ENCODE measurements around the gene CATSPERD. TPM values are rescaled to one million over a fixed set of nuclear protein-coding genes. Genes with fewer than 3 reads are reported as not detected.
"Not testable (repeated sequence)": the region's sequence is repeated elsewhere in the genome, so short reads cannot be mapped to it uniquely, and the experiment has no call there.

The CATSPERD gene
- polyA plus RNA-seq, 4 donors, result 0.08 TPM; not detected in 3

- no peak for DNase-seq (ENCODE audit: low read depth in 4 of 4, low spot score in 3 of 4)
Measured at GRCh38 chr19:5697890-5698634, 22.4 kb upstream of the CATSPERD start.

DNA sequence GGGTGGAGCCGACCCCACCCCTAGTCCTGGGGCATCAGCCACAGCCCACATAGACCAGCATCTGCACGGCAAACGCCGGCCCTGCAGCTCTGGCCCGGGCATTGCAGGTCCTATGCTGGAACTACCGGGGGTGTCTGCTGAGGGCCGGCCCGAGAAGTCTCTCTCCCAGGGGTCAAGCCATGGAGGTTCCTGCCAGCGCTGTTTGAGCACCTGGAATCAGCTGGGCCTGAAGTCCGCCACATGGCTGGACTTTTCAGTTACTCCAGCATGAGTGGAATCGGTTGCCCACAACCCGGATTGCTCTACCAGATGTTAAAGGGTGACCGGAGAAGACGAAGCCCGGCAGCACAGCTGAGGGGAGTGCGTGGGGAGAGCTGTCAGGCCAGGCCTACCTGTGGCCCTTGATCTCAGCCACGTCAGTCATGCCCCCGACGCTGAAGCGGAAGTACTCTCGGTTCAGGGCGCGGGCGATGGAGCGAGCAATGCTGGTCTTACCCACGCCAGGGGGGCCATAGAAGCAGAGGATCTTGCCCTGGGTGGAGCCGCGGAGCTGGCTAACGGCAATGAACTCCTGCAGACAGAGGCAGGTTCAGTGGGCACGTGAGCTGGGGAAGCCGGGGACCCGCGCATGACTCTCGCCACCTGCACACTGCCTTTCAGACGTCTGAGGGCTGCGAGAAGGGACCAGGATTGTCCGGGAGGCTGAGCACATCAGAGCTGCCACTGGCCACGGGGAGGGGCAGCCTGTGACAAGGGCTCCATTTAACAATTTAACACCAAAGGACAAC is 21.6 kb upstream of the CATSPERD start:
- DNase-seq (ENCODE audit: low read depth in 4 of 4, low spot score in 3 of 4), result no peak

DNA sequence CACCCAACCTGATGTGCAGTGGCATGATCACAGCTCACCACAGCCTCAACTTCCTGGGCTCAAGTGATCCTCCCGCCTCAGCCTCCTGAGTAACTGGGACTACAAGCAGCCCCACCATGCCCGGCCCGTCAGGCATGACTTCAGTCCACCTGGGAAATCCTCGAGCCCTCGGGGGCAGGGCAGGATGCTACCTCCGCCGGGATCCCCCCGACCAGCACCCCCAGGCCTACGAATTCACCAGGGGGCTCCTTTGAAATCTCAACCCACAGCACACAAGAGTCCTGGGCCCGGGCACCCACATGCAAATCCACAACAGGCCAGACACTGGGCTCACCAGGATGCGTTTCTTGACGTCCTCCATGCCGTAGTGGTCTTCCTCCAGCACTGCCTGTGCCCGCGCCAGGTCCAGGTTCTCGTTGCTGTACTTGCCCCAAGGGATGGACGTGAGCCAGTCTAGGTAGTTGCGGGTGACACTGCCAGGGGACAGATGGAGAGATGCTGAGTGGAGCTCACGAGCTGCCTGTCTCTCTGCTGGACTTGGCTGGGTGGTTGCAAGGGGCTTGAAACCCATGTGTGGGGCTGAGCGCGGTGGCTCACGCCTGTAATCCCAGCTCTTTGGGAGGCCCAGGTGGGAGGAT is 19.9 kb upstream of the CATSPERD start:
- no peak for DNase-seq (ENCODE audit: low read depth in 4 of 4, low spot score in 3 of 4)

DNA sequence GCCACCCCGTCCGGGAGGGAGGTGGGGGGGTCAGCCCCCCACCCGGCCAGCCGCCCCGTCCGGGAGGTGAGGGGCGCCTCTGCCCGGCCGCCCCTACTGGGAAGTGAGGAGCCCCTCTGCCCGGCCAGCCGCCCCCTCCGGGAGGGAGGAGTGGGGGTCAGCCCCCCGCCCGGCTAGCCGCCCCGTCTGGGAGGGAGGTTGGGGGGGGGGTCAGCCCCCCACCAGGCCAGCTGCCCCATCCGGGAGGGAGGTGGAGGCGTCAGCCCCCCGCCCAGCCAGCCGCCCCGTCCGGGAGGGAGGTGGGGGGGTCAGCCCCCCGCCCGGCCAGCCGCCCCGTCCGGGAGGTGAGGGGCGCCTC is 18.4 kb upstream of the CATSPERD start:
- DNase-seq (ENCODE audit: low read depth in 4 of 4, low spot score in 3 of 4), result not testable (repeated sequence)

- no peak for DNase-seq (ENCODE audit: low read depth in 4 of 4, low spot score in 3 of 4)
Measured at GRCh38 chr19:5703819-5704818, 16.3 kb upstream of the CATSPERD start.

DNA sequence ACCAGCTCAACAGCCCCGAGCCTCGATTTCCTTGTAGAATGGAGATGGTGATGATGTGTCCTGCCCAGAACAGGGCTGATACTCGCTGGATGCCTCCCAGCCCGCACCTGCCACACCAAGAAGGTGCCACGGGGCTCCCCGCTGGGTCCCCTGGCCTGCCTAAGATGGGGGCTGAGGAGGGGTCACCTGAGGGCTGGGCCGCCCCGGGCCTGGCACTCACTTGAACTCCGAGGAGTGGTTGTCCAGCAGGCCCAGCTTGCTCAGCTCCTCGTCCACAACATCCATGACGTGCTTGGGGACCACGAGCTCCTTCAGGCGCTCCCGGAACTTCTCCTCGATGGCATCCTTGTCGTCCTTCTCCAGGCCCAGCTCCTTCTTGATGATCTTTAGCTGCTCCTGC is 14.9 kb upstream of the CATSPERD start:
- DNase-seq (ENCODE audit: low read depth in 4 of 4, low spot score in 3 of 4), result no peak

GRCh38 chr19:5706876-5707573 is 13.4 kb upstream of the CATSPERD start:
- no peak for DNase-seq (ENCODE audit: low read depth in 4 of 4, low spot score in 3 of 4)

DNA sequence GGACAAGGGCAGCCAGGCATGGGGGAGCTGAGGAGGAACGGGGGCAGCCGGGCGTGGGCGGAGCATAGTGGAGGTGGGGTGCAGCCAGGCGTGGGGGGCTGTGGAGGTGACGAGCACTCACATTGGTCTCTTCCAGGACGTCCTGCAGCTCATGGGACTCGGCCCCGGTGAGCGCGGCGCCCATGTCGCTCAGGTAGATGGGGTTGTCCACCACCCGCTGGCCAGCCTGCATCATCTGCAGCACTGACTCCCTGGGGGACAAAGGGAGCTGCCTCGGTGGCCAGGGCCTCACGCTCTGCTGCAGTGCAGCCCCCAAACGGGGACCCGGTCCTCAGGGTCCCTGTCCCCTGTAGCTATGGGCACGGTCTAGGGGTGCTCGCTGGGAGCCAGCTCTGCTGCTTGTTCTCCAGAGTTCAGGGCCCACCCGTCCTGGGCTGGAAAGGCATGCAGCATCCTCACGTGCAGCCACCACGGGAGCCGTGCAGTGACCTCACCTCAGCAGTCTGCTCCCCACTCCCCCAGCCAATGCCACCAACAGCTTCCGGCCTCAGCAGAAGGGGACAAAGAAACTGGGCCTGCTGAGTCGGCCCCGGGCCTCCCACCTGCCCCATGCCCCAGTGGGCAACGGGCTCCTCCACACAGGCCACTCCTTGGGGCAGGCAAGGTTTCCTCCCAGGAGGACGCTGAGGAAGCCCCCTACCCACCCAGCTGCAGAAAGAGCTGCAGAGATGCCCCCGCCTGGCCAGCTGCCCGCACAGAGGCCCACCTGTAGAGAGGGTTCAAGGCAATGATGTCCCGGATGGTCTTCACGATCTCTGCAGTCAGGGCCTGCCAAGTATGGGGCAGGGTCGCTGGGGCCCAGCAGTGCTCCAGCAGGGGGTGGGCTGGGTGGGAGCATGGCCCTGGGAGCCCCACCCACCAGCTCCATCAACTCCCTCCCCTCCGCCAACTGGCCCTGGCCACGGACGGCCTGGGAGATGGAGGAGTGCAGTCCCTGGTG is 12.6 kb upstream of the CATSPERD start:
- no peak for DNase-seq (ENCODE audit: low read depth in 4 of 4, low spot score in 3 of 4)

GRCh38 chr19:5711025-5711424 is 9.4 kb upstream of the CATSPERD start:
- DNase-seq (ENCODE audit: low read depth in 4 of 4, low spot score in 3 of 4), result no peak

DNA sequence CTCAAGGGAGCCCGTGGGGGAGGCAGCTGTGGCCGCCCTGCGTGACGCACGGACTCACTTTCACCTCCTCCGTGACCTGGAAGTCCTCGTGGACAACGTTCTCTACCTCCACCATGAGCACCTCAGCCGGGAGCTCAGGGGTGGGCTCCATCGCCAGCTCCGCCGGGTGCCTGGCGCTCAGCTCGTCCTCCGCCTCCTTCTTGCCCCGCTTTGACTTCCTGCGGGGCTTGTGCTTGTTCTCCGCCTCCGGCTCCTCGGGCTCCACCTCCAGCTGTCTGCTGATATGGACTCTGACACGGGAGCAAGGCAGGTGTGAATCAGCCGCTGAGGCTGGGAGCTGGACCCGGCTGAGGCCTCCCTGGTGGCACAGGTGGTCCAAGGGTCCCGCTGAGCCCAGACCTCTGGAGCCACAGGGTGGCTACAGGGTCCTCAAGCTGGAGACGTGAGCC is 8.7 kb upstream of the CATSPERD start:
- DNase-seq (ENCODE audit: low read depth in 4 of 4, low spot score in 3 of 4), result no peak

- no peak for DNase-seq (ENCODE audit: low read depth in 4 of 4, low spot score in 3 of 4)
Measured at GRCh38 chr19:5713228-5713627, 7.2 kb upstream of the CATSPERD start.

DNA sequence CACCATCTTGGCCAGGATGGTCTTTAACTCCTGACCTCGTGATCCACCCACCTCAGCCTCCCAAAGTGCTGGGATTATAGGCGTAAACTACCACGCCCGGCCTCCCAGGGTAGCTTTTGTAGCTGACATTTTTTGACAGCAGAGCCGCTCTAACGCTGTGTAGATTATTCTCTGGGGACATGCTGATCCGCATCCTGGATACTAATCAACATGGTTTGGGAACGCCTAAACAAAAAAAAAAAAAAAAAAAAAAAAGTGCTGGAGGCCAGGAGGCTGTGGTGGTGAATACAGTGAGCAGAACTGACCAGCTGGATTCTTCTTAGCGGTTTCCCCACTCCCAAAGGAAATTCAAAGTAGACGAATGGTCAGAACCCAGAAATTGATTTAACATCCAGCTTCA is 5.6 kb upstream of the CATSPERD start:
- DNase-seq (ENCODE audit: low read depth in 4 of 4, low spot score in 3 of 4), result no peak

DNA sequence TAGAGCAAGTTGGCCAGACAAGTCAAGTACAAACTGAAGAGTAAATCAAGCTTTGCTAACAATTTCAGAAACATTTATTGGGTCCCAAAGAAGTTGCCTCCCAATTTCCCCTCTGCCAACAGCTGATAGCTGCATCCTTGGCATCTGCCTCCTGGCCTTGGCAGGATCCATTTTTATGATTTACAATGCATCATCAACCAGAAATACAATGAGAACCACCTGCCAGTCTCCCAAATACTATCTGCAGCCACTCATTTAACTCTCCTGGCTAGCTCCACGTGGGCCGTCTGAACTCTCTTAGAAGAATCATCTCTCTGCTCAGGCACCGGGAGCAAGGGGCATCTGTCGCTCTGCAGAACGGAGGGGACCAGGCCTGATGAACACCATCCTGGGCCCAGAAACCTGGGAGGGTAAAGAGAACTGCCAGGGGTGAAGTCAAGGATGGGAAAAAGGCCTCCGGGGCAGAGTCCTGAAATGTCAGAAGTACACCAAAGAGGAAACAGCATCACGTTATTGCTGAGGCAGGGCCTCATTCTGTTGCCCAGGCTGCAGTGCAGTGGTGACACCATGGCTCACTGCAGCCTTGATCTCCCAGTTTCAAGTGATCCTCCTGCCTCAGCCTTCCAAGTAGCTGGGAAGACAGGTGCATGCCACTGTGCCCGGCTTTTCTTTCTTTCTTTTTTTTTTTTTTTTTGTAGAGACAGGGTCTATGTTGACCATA is 3.1 kb upstream of the CATSPERD start:
- DNase-seq (ENCODE audit: low read depth in 4 of 4, low spot score in 3 of 4), result no peak

DNA sequence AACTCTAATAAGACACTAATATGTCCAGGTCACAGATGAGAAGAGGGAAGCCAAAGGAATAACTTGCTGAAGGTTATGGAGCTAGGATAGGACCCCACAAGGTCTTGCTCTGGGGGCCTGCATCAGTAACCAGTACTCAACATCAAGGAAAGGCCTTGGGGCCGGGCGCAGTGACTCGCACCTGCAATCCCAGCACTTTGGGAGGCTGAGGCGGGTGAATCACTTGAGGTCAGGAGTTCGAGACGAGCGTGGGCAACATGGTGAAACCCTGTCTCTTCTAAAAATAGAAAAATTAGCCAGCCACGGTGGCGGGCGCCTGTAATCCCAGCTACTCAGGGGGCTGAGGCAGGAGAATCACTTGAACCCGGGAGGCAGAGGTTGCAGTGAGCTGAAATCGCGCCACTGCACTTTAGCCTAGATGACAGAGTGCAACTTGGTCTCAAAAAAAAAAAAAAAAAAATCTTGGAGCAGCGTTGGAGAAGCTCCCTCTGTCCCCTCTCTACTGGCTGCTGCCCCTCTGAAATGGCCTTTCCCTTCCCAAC is 2.3 kb upstream of the CATSPERD start:
- DNase-seq (ENCODE audit: low read depth in 4 of 4, low spot score in 3 of 4), result no peak

DNA sequence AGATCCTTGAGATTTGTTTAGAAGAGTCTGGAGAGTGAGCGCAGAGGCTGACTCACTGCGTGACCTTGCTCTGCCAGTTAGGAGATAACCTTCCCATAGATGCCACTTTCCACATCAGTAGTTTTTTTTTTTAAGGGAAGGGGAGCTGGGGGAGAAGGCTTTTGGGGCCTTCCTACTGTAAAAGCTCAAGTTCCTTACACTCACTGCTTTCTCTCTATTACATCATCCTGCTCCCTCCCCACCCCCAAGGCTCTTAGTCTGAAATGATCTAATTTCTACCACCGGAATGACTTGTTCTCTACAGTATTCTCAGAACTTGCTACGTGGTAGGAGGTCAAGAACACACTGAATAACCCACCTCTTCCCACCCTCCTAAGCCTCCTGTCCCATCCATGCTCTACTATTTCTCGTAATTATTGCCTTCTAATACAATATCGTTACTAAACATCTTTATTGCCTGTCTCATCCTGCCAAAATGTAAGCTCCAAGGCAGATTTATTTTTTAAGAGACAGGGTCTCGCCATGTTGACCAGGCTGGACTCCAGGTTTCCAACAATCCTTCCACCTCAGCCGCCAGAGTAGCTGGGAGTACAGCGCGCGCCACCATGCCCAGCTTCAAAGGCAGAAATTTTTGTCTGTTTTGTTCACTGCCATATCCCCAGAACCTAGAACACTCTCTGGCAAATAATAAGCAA is 1.7 kb upstream of the CATSPERD start:
- no peak for DNase-seq (ENCODE audit: low read depth in 4 of 4, low spot score in 3 of 4)

DNA sequence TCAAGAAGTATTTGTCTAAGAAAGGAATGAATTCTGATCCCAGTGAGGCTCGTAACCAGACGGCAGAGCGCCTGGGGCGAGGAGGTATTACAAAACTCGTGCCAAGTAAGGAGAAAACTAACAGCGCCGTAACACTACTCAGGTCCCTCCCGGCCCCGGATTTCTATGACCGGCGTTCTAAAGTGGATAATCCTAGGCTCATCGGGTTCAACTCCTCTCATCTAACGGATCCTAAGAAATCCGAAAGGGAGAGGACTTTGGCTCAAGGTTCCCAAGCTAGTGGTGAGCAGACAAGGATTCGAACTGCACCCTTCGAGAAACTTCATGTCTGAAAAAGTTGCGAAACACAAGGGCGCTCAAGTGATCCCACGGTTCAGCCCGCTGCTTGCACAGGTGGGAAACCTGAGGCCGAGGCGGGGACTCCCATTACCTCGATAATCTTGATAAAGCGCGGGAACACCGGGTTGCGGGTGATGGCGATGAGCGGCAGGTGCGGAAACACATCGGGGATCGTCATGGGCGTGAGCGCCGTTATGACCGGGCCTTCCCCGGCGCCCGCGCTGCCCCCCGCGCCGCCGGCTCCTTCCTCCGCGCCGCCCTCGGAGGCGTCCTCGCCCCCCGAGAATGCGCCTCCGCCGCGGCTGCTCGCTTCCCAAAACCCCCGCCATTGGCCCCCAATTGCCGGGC is 1.0 kb upstream of the CATSPERD start:
- no peak for DNase-seq (ENCODE audit: low read depth in 4 of 4, low spot score in 3 of 4)

Data from right renal pelvis (tissue), 4 donors.